ENCODE measurements around the gene WDR70. TPM values are rescaled to one million over a fixed set of nuclear protein-coding genes. Genes with fewer than 3 reads are reported as not detected.

WDR70 gene
- total and polyA plus RNA-seq, 3 donors from 2014 or later, result 25.3 to 27.6 (median 25.5) TPM

DNA sequence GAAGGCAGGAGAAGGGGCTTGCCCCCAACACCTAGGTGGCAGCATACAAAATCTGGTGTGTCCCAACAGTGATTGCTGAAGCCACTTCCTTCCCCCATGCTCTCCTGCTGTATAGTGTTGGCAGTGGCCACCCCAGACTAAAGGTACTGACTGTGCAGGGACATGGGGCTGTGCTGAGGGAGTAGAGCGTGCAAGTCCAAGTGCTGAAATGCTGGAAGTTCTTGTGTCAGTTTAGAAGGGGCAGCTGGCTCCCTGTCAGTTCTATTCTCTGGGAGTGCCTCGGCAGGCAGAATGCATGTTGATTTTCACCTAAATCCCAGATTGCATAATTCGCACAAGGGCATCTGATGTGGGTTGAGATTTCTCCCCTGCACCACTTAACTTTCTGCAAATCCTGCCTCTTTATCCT, 392.1 kb downstream of the WDR70 start:
- no peak overlapping the region for H3K27ac ChIP-seq
- H3K4me3 ChIP-seq, result no peak overlapping the region
- H3K27me3 ChIP-seq, result no peaks in the 10 kb centered on the region
- 80 to 83% methylated on average over 3 of the region's 3 CpGs for WGBS, 2 donors
- intact Hi-C loops (cut with DNase I; ENCODE audit: low total_unique reads), result no loop called here
- DNase-seq, result no peak
- no peak for TF ChIP-seq POLR2A (IDR thresholded peaks at IDR 0.05)
- TF ChIP-seq, protein P1, sequence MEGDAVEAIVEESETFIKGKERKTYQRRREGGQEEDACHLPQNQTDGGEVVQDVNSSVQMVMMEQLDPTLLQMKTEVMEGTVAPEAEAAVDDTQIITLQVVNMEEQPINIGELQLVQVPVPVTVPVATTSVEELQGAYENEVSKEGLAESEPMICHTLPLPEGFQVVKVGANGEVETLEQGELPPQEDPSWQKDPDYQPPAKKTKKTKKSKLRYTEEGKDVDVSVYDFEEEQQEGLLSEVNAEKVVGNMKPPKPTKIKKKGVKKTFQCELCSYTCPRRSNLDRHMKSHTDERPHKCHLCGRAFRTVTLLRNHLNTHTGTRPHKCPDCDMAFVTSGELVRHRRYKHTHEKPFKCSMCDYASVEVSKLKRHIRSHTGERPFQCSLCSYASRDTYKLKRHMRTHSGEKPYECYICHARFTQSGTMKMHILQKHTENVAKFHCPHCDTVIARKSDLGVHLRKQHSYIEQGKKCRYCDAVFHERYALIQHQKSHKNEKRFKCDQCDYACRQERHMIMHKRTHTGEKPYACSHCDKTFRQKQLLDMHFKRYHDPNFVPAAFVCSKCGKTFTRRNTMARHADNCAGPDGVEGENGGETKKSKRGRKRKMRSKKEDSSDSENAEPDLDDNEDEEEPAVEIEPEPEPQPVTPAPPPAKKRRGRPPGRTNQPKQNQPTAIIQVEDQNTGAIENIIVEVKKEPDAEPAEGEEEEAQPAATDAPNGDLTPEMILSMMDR (IDR thresholded peaks at IDR 0.05), result no peak
- no peaks in the 10 kb centered on the region for H3K36me3 ChIP-seq (ENCODE audit: low read depth, missing control alignments)
- no peaks in the 10 kb centered on the region for H3K9me3 ChIP-seq
- no peaks in the 10 kb centered on the region for H3K4me1 ChIP-seq

DNA sequence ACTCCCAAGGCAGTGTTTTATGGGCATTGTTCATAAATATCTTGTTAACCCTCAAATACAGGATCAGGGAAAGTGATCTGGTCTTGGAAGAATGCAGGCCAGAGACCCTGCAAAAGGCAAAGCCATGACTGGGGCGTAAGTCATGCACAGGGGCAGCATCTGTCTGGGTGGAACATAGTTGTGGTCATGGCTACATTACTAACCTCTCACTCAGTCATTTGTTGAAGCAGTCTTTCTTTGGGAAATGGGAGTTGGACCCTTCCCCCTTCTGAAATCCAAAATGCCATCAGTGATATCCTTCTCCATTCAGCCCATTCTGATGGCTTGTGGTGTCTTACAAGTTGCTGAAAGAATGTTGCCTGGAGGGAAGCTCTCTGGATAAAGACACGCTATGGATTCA, 392.6 kb downstream of the WDR70 start:
- H3K4me1 ChIP-seq, result no peaks in the 10 kb centered on the region
- H3K4me3 ChIP-seq, result no peak overlapping the region
- no peaks in the 10 kb centered on the region for H3K9me3 ChIP-seq
- H3K36me3 ChIP-seq (ENCODE audit: low read depth, missing control alignments), result no peaks in the 10 kb centered on the region
- H3K27me3 ChIP-seq, result no peaks in the 10 kb centered on the region
- intact Hi-C loops (cut with DNase I; ENCODE audit: low total_unique reads), result no loop called here
- WGBS, 2 donors, result 72 to 73% methylated on average over 2 of the region's 2 CpGs
- TF ChIP-seq POLR2A (IDR thresholded peaks at IDR 0.05), result no peak
- TF ChIP-seq, protein P1 (IDR thresholded peaks at IDR 0.05), result no peak
- H3K27ac ChIP-seq, result no peak overlapping the region
- no peak for DNase-seq

DNA sequence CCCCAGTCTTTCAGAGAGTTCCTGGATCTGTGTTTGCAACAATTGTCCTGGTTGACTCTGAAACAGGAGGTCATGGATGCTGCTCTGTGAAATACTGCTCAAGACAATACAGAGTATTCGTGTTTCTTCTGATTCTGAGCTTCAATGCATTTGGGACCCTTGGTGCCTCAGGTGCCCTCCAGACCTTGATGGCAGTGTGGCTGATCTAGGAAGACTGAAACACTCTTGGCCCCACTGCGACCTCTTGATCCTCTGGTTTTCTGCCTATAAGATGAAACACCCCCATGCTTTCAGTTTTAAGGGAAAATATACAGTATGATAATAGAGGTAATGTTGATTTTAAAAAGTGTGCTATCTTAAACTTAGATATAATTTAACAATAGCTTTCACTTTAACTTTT, 393.1 kb downstream of the WDR70 start:
- Histone ChIP-seq H3K27me3 (no peaks in the 10 kb centered on the region), H3K36me3 (ENCODE audit: low read depth, missing control alignments) (no peaks in the 10 kb centered on the region), H3K9me3 (no peaks in the 10 kb centered on the region), H3K27ac (no peak overlapping the region), H3K4me3 (no peak overlapping the region), H3K4me1 (no peaks in the 10 kb centered on the region)
- TF ChIP-seq, protein P1 (IDR thresholded peaks at IDR 0.05), result no peak
- TF ChIP-seq POLR2A (IDR thresholded peaks at IDR 0.05), result no peak
- intact Hi-C loops (cut with DNase I; ENCODE audit: low total_unique reads), result no loop called here
- DNase-seq, result no peak
- WGBS, 2 donors, result 80 to 96% methylated on average over 2 of the region's 2 CpGs

DNA sequence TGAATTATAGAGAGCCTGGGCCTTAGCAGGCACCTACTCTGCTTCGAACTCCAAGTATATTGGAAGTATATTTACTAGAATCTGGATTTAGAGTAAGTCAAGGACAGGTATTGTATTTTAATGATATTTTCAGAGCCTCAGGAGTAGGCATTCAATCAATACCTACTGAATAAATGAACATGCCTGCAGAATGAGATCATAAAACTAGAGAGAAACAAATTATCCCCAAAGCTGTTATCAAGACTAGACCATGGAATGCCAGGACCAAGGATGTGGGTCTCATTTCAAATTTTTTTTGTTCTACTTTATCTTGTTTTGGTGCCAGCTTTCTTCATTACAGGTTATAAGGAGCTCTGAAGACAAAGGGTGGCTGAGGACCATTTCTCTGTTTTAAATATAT, 394.7 kb downstream of the WDR70 start:
- intact Hi-C loops (cut with DNase I; ENCODE audit: low total_unique reads), result no loop called here
- TF ChIP-seq, protein P1 (IDR thresholded peaks at IDR 0.05), result no peak
- TF ChIP-seq POLR2A (IDR thresholded peaks at IDR 0.05), result no peak
- Histone ChIP-seq H3K4me1 (no peaks in the 10 kb centered on the region), H3K4me3 (no peak overlapping the region), H3K27me3 (no peaks in the 10 kb centered on the region), H3K36me3 (ENCODE audit: low read depth, missing control alignments) (no peaks in the 10 kb centered on the region), H3K27ac (no peak overlapping the region), H3K9me3 (no peaks in the 10 kb centered on the region)
- no peak for DNase-seq
- 100% methylated on average over 1 of the region's 1 CpG for WGBS, 2 donors

DNA sequence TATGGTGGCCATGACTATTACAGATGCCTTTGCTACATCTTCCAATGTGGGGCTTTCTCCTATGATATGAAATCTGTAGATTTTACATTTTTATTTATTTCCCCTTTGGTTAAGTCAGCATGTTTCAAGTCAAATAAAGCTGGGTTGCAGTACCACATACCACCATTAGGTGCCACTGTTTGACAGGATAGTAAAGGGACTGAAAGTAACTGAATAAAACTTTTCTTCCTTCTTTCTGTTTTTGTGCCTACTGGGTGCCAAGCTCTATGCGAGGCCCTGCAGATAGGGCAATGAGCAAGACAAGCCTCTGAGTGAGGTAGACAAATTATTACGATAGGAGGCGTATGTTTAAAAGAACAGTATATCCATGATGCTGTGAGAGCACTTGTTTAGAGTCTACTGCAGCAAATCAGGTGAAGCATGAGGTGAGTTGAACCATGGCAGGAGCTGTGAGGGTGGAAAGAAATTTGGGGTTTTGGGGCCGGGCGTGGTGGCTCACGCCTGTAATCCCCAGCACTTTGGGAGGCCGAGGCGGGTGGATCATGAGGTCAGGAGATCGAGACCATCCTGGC, 395.9 kb downstream of the WDR70 start:
- intact Hi-C loops (cut with DNase I; ENCODE audit: low total_unique reads), result no loop called here
- 95 to 97% methylated on average over 9 of the region's 9 CpGs for WGBS, 2 donors
- H3K4me3 ChIP-seq, result no peak overlapping the region
- H3K27me3 ChIP-seq, result no peaks in the 10 kb centered on the region
- no peaks in the 10 kb centered on the region for H3K36me3 ChIP-seq (ENCODE audit: low read depth, missing control alignments)
- H3K27ac ChIP-seq, result no peak overlapping the region
- DNase-seq, result peak; percentile 63
- H3K9me3 ChIP-seq, result no peaks in the 10 kb centered on the region
- TF ChIP-seq POLR2A (IDR thresholded peaks at IDR 0.05), result no peak
- TF ChIP-seq, protein P1 (IDR thresholded peaks at IDR 0.05), result peak in 2 of 3 experiments; percentile 32 to 77
- H3K4me1 ChIP-seq, result no peaks in the 10 kb centered on the region
